ENCODE measurements around the gene APPL1. TPM values are rescaled to one million over a fixed set of nuclear protein-coding genes. Genes with fewer than 3 reads are reported as not detected.

The APPL1 gene
- total and polyA plus RNA-seq, 2 of the 8 experiments (the other 6 are each of a cell fraction or from before 2014, with no cell fraction given): 9.4 to 34.4 TPM

- peak; percentile 88 for TF ChIP-seq E2F6 (IDR thresholded peaks at IDR 0.05)
- TF ChIP-seq BACH1 (IDR thresholded peaks at IDR 0.05; ENCODE audit: low read length): peak; percentile 47; the same call in 1 of the 2 replicates
These were observed at the start of gene APPL1 (continued) for GRCh38 chr3:57227204-57227929.

Data from H1 (cell line).